Neural cell (in vitro differentiated cells): ENCODE measurements around the gene ISG15. TPM values are rescaled to one million over a fixed set of nuclear protein-coding genes. Genes with fewer than 3 reads are reported as not detected.
A peak's percentile ranks its signal among the peaks of the same experiment; 100 is the strongest.

ENCODE experiments used
- H2AFZ ChIP-seq: fragments of 200-600, 300-800 bp; sonication (generic), shearing (Covaris generic); 2 replicates; pipeline ENCODE4 v1.6.0; 2014; ENCODE audit warnings: low read depth, mild to moderate bottlenecking, antibody characterized with exemption, low read length, moderate library complexity
- H3F3A ChIP-seq: fragments of 200-600 bp; shearing (Covaris generic); 2 replicates; pipeline ENCODE4 v1.6.1; 2016; ENCODE audit warnings: mild to moderate bottlenecking, moderate library complexity, mixed read lengths, antibody characterized with exemption, low read length; ENCODE audit not compliant: insufficient read depth, poor library complexity, severe bottlenecking
- H3K27ac ChIP-seq: fragments of 200-600, 300-800 bp; sonication (generic), shearing (Covaris generic); 2 replicates; pipeline ENCODE4 v1.5.1; 2014; ENCODE audit warnings: mild to moderate bottlenecking, low read length, moderate library complexity
- H3K27me3 ChIP-seq: fragments of 300-800, 200-600 bp; sonication (generic), shearing (Covaris generic); 2 replicates; pipeline ENCODE4 v1.6.0; 2014; ENCODE audit warnings: mild to moderate bottlenecking, low read depth, low read length, moderate library complexity; ENCODE audit not compliant: insufficient read depth
- H3K36me3 ChIP-seq: fragments of 300-800, 200-600 bp; sonication (generic), shearing (Covaris generic); 2 replicates; pipeline ENCODE4 v1.5.1; 2014; ENCODE audit warnings: mild to moderate bottlenecking, antibody characterized with exemption, low read length, moderate library complexity; ENCODE audit not compliant: insufficient read depth
- H3K4me2 ChIP-seq: fragments of 300-800, 200-600 bp; sonication (generic), shearing (Covaris generic); 2 replicates; pipeline ENCODE4 v1.6.0; 2014; ENCODE audit warnings: mild to moderate bottlenecking, low read length
- H3K4me3 ChIP-seq: fragments of 300-800, 200-600 bp; sonication (generic), shearing (Covaris generic); 2 replicates; pipeline ENCODE4 v1.5.1; 2014; ENCODE audit warnings: mild to moderate bottlenecking, low read length, moderate library complexity
- H3K79me2 ChIP-seq: fragments of 200-600 bp; shearing (Covaris generic); replicated peaks from 2 replicates; pipeline ENCODE4 v1.6.0; 2014; ENCODE audit warnings: mild to moderate bottlenecking, low read length, moderate library complexity; ENCODE audit not compliant: insufficient read depth
- H3K9ac ChIP-seq: fragments of 300-800, 200-600 bp; sonication (generic), shearing (Covaris generic); 2 replicates; pipeline ENCODE4 v1.6.1; 2016; ENCODE audit warnings: mild to moderate bottlenecking, low read length, mixed read lengths
- H3K9me2 ChIP-seq: fragments of 200-600 bp; shearing (Covaris generic); 2 replicates; pipeline ENCODE4 v1.6.1; 2016; ENCODE audit warnings: mild to moderate bottlenecking, low read length, mixed read lengths; ENCODE audit not compliant: insufficient read depth
- H3K9me3 ChIP-seq: fragments of 200-600, 300-800 bp; sonication (generic), shearing (Covaris generic); 2 replicates; pipeline ENCODE4 v1.6.1; 2016; ENCODE audit warnings: mild to moderate bottlenecking, mixed run types, low read length, moderate library complexity, mixed read lengths
- H4K20me1 ChIP-seq: fragments of 200-600 bp; shearing (Covaris generic); 2 replicates; pipeline ENCODE4 v1.6.1; 2016; ENCODE audit warnings: mild to moderate bottlenecking, mixed run types; ENCODE audit not compliant: insufficient read depth
- CTCF ChIP-seq: fragments of 450-650 bp; IDR thresholded peaks from 2 replicates; pipeline ENCODE4 v1.5.1; 2014; ENCODE audit warnings: antibody characterized with exemption, mild to moderate bottlenecking, moderate library complexity; ENCODE audit not compliant: poor library complexity, severe bottlenecking
- EP300 ChIP-seq: fragments of 450-650 bp; conservative IDR thresholded peaks from 2 replicates; pipeline ENCODE4 v1.6.1; 2014; ENCODE audit warnings: antibody characterized with exemption, mild to moderate bottlenecking, moderate library complexity; ENCODE audit not compliant: poor library complexity, severe bottlenecking
- EZH2 ChIP-seq: fragments of 200-600, 300-800 bp; shearing (Covaris generic), sonication (generic); IDR thresholded peaks from 2 replicates; pipeline ENCODE4 v1.6.1; 2014; ENCODE audit warnings: antibody characterized with exemption, low read length, borderline replicate concordance, mild to moderate bottlenecking; ENCODE audit not compliant: insufficient read depth, poor library complexity, severe bottlenecking
- MXI1 ChIP-seq: fragments of 450-650 bp; conservative IDR thresholded peaks from 2 replicates; pipeline ENCODE4 v1.6.1; 2014; ENCODE audit warnings: antibody characterized with exemption, mild to moderate bottlenecking; ENCODE audit not compliant: poor library complexity, severe bottlenecking
- POLR2AphosphoS5 ChIP-seq: IDR thresholded peaks from 2 replicates; pipeline ENCODE4 v1.6.1; 2012
- RAD21 ChIP-seq: fragments of 450-650 bp; conservative IDR thresholded peaks from 2 replicates; pipeline ENCODE4 v1.6.1; 2014; ENCODE audit warnings: antibody characterized with exemption, mild to moderate bottlenecking, moderate library complexity
- REST ChIP-seq: IDR thresholded peaks from 2 replicates; pipeline ENCODE4 v1.6.1; 2012; ENCODE audit warnings: borderline replicate concordance
- SMC3 ChIP-seq: fragments of 450-650 bp; conservative IDR thresholded peaks from 2 replicates; pipeline ENCODE4 v1.6.1; 2014; ENCODE audit warnings: antibody characterized with exemption, mild to moderate bottlenecking, moderate library complexity; ENCODE audit not compliant: poor library complexity
- TAF1 ChIP-seq: IDR thresholded peaks from 2 replicates; pipeline ENCODE4 v1.6.1; 2012; ENCODE audit warnings: low read depth
- polyA plus RNA-seq: library from polyadenylated mRNA; depleted of rRNA; stranded (reverse); fragments of >200 nt; gene quantifications from 2 replicates; pipeline ENCODE4 v1.2.3, GENCODE V29; 2014

The ISG15 gene
- polyA plus RNA-seq, 1 donor from 2014 or later: 8.0 TPM

- Histone ChIP-seq H3K36me3 (no peaks in the 10 kb centered on the region), H3K4me2 (no peak overlapping the region), H3K27me3 (no peaks in the 10 kb centered on the region), H3K27ac (no peak overlapping the region), H3K9ac (peak overlapping the region; percentile 56), H2AFZ (no peak overlapping the region), H4K20me1 (no peaks in the 10 kb centered on the region), H3K79me2 (peaks cover 4% of the 10 kb centered on the region), H3F3A (no peaks in the 10 kb centered on the region), H3K9me2 (no peaks in the 10 kb centered on the region), H3K9me3 (no peaks in the 10 kb centered on the region), H3K4me3 (peak overlapping the region; percentile 66)
- no peak for TF ChIP-seq POLR2AphosphoS5
- TF ChIP-seq REST: no peak
- no peak for TF ChIP-seq TAF1
- no peak for TF ChIP-seq MXI1
- TF ChIP-seq EZH2: no peak
- no peak for TF ChIP-seq SMC3
- no peak for TF ChIP-seq RAD21
- TF ChIP-seq EP300: no peak
These were observed 26.0 kb downstream of the ISG15 start for GRCh38 chr1:1039145-1039910.

GRCh38 chr1:1040004-1040991 is 27.0 kb downstream of the ISG15 start:
- Histone ChIP-seq H3K27me3 (no peaks in the 10 kb centered on the region), H3K4me3 (peak overlapping the region; percentile 66), H3K9me3 (no peaks in the 10 kb centered on the region), H2AFZ (no peak overlapping the region), H3K9ac (peak overlapping the region; percentile 56), H3F3A (no peaks in the 10 kb centered on the region), H3K27ac (no peak overlapping the region), H3K4me2 (peak overlapping the region; percentile 35), H3K79me2 (no peaks in the 10 kb centered on the region), H3K9me2 (no peaks in the 10 kb centered on the region), H3K36me3 (no peaks in the 10 kb centered on the region), H4K20me1 (no peaks in the 10 kb centered on the region)
- no peak for TF ChIP-seq TAF1
- peak; percentile 22 for TF ChIP-seq POLR2AphosphoS5
- no peak for TF ChIP-seq REST
- peak; percentile 15 for TF ChIP-seq RAD21
- TF ChIP-seq SMC3: peak; percentile 27
- TF ChIP-seq EZH2: no peak
- TF ChIP-seq MXI1: no peak
- no peak for TF ChIP-seq EP300
- peak; percentile 44 for TF ChIP-seq CTCF
